WTC11 (cell line): ENCODE data around the gene CAPN15. TPM values are rescaled to one million over a fixed set of nuclear protein-coding genes. Genes with fewer than 3 reads are reported as not detected.

Source experiments
- ATAC-seq: fragments of 200-7000 bp; cut with Tn5 transposase; 2 replicates; pipeline ENCODE4 v1.10.0; 2021; ENCODE audit warnings: mild to moderate bottlenecking, moderate library complexity
- CTCF ChIA-PET: fragments of 300-600 bp; sonication (Branson Sonifier 250); formaldehyde crosslinking; loops from one replicate; lab custom pipeline; 2021; ENCODE audit warnings: antibody characterized with exemption; lab: Charles Lee
- POLR2A ChIA-PET: fragments of 350-600 bp; sonication (Branson Sonifier 250); formaldehyde crosslinking; loops from one replicate; lab custom pipeline; 2021; ENCODE audit warnings: antibody characterized with exemption; lab: Charles Lee
- DNase-seq: peaks from one replicate; pipeline ENCODE4 v3.0.0; 2021; ENCODE audit warnings: low spot score
- H3K27ac Mint-ChIP-seq: 2 replicates; pipeline ENCODE4 v1.8.0; 2021; ENCODE audit warnings: mixed read lengths
- H3K27me3 Mint-ChIP-seq: 2 replicates; pipeline ENCODE4 v1.8.0; 2021; ENCODE audit warnings: low read depth, mild to moderate bottlenecking, moderate library complexity, mixed read lengths
- H3K36me3 Mint-ChIP-seq: 2 replicates; pipeline ENCODE4 v1.8.0; 2021; ENCODE audit warnings: mixed read lengths
- H3K4me1 Mint-ChIP-seq: 2 replicates; pipeline ENCODE4 v1.8.0; 2022; ENCODE audit warnings: mixed read lengths
- H3K4me3 Mint-ChIP-seq: 2 replicates; pipeline ENCODE4 v1.8.0; 2021; ENCODE audit warnings: mild to moderate bottlenecking, moderate library complexity, mixed read lengths
- H3K9me3 Mint-ChIP-seq: 2 replicates; pipeline ENCODE4 v1.8.0; 2021; ENCODE audit warnings: mixed read lengths
- ATF1 ChIP-seq: sonication (generic); formaldehyde crosslinking; IDR thresholded peaks from 2 replicates; pipeline ENCODE4 v1.8.1; 2023; ENCODE audit warnings: mild to moderate bottlenecking, moderate library complexity, missing genetic modification reagents
- EMX1 ChIP-seq: fragments of 250-450 bp; sonication (Bioruptor Pico); IDR thresholded peaks from 2 replicates; pipeline ENCODE4 v1.8.0; 2021; ENCODE audit warnings: mild to moderate bottlenecking
- FOXJ3 ChIP-seq: sonication (generic); formaldehyde crosslinking; IDR thresholded peaks from 2 replicates; pipeline ENCODE4 v1.9.0; 2021; ENCODE audit warnings: missing genetic modification reagents, mild to moderate bottlenecking, borderline replicate concordance
- FOXK1 ChIP-seq: sonication (generic); formaldehyde crosslinking; IDR thresholded peaks from 2 replicates; pipeline ENCODE4 v1.8.0; 2022; ENCODE audit warnings: mild to moderate bottlenecking, moderate library complexity, missing genetic modification reagents
- NR1H2 ChIP-seq: sonication (generic); formaldehyde crosslinking; IDR thresholded peaks from 2 replicates; pipeline ENCODE4 v1.9.0; 2021; ENCODE audit warnings: mild to moderate bottlenecking, moderate library complexity, missing genetic modification reagents
- SOX15 ChIP-seq: fragments of 250-450 bp; sonication (Bioruptor Pico); IDR thresholded peaks from 2 replicates; pipeline ENCODE4 v1.9.0; 2021; ENCODE audit warnings: mild to moderate bottlenecking
- total RNA-seq: library from RNA; stranded (reverse); gene quantifications from 3 replicates; pipeline ENCODE4 v1.2.3, GENCODE V29; 2021
- TF ChIP-seq, protein P1 (sequence below): sonication (generic); formaldehyde crosslinking; IDR thresholded peaks from 2 replicates; pipeline ENCODE4 v1.8.0; 2022; ENCODE audit warnings: missing genetic modification reagents
- TF ChIP-seq, protein P2 (sequence below): sonication (generic); formaldehyde crosslinking; IDR thresholded peaks from 2 replicates; pipeline ENCODE4 v1.8.0; 2022; ENCODE audit warnings: mild to moderate bottlenecking, missing genetic modification reagents
- TF ChIP-seq, protein P3 (sequence below): fragments of 250-450 bp; sonication (Bioruptor Pico); IDR thresholded peaks from 2 replicates; pipeline ENCODE4 v1.8.0; 2021; ENCODE audit warnings: mild to moderate bottlenecking
- TF ChIP-seq, protein P4 (sequence below): sonication (generic); formaldehyde crosslinking; IDR thresholded peaks from 2 replicates; pipeline ENCODE4 v1.8.0; 2022; ENCODE audit warnings: mild to moderate bottlenecking, missing genetic modification reagents
- TF ChIP-seq, protein P5 (sequence below): sonication (generic); formaldehyde crosslinking; IDR thresholded peaks from 2 replicates; pipeline ENCODE4 v1.8.1; 2022; ENCODE audit warnings: mild to moderate bottlenecking, moderate library complexity, missing genetic modification reagents
- TF ChIP-seq, protein P6 (sequence below): fragments of 250-450 bp; sonication (Bioruptor Pico); IDR thresholded peaks from 2 replicates; pipeline ENCODE4 v2.1.2; 2022; ENCODE audit warnings: mild to moderate bottlenecking, moderate library complexity
- TF ChIP-seq, protein P7 (sequence below): sonication (generic); formaldehyde crosslinking; IDR thresholded peaks from 2 replicates; pipeline ENCODE4 v1.8.1; 2023; ENCODE audit warnings: mild to moderate bottlenecking, moderate library complexity, missing genetic modification reagents
- TF ChIP-seq, protein P8 (sequence below): sonication (generic); formaldehyde crosslinking; IDR thresholded peaks from 2 replicates; pipeline ENCODE4 v1.8.0; 2022; ENCODE audit warnings: mild to moderate bottlenecking, missing genetic modification reagents

The CAPN15 gene
- total RNA-seq, 1 experiment from 2014 or later: 110 TPM

DNA sequence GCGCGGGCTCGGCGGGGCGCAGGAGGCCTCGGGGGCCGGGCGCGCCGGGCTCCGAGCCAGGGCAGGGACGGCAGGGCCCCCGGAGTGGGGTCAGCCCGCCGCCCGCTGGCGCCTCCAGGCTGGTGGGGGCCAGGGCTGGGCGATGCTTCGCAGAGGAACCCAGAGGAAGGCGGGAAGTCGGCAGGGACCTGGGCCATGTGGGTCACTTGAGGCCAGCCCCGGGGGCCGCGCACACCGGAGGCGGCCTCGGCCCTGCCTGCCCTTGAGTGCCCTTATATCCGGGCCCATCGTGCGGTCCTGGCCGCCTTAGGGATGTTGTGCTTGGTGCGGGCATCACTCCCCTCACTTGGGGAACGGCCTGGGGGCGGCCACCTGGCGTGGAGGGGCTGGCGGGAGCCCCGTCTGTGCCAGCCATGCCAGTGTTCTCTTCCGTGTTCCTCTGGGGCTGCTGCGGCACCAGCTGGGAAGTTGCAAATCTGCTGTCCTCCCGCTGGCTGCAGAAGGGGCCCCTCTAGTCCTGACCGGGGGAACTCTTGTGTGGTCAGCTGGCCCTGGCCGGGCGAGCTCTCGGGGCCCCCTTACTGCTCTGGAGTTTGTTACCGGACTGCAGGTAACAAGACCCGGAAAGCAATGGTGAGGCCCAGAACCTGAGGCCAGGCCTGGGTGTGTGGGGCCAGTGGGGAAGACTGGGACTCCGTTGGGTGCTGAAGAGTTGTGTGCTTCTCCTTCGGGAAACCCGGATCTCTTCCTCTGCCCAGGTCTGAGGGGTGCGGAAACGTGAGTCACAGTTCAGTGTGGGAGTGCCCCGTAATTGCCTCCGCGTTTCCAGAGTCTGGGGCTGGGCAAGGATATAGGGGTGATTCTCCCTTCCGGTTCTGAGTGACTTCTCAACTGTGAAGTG lies 849 bp downstream of the CAPN15 start:
- Mint-ChIP-seq H3K27me3 (no peaks in the 10 kb centered on the region), H3K27ac (peak overlapping the region; percentile 41; the same call in 1 of the 2 replicates), H3K36me3 (0 out of 2 replicates have a peak, but pooled peaks cover 2% of the 10 kb centered on the region), H3K4me3 (peak overlapping the region; percentile 81), H3K9me3 (no peaks in the 10 kb centered on the region), H3K4me1 (peaks cover 20% of the 10 kb centered on the region)
- TF ChIP-seq, protein P1, sequence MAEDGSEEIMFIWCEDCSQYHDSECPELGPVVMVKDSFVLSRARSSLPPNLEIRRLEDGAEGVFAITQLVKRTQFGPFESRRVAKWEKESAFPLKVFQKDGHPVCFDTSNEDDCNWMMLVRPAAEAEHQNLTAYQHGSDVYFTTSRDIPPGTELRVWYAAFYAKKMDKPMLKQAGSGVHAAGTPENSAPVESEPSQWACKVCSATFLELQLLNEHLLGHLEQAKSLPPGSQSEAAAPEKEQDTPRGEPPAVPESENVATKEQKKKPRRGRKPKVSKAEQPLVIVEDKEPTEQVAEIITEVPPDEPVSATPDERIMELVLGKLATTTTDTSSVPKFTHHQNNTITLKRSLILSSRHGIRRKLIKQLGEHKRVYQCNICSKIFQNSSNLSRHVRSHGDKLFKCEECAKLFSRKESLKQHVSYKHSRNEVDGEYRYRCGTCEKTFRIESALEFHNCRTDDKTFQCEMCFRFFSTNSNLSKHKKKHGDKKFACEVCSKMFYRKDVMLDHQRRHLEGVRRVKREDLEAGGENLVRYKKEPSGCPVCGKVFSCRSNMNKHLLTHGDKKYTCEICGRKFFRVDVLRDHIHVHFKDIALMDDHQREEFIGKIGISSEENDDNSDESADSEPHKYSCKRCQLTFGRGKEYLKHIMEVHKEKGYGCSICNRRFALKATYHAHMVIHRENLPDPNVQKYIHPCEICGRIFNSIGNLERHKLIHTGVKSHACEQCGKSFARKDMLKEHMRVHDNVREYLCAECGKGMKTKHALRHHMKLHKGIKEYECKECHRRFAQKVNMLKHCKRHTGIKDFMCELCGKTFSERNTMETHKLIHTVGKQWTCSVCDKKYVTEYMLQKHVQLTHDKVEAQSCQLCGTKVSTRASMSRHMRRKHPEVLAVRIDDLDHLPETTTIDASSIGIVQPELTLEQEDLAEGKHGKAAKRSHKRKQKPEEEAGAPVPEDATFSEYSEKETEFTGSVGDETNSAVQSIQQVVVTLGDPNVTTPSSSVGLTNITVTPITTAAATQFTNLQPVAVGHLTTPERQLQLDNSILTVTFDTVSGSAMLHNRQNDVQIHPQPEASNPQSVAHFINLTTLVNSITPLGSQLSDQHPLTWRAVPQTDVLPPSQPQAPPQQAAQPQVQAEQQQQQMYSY (CRISPR knock-in tag): no peak
- TF ChIP-seq FOXK1 (0 out of 2 replicates have a peak, but pooled peaks have one; percentile 34), ATF1 (no peak), SOX15 (CRISPR knock-in tag) (no peak), NR1H2 (CRISPR knock-in tag) (no peak), FOXJ3 (CRISPR knock-in tag) (no peak), EMX1 (no peak)
- TF ChIP-seq, protein P2, sequence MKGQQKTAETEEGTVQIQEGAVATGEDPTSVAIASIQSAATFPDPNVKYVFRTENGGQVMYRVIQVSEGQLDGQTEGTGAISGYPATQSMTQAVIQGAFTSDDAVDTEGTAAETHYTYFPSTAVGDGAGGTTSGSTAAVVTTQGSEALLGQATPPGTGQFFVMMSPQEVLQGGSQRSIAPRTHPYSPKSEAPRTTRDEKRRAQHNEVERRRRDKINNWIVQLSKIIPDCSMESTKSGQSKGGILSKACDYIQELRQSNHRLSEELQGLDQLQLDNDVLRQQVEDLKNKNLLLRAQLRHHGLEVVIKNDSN (CRISPR knock-in tag): peak; percentile 1; the same call in 1 of the 2 replicates
- TF ChIP-seq, protein P3, sequence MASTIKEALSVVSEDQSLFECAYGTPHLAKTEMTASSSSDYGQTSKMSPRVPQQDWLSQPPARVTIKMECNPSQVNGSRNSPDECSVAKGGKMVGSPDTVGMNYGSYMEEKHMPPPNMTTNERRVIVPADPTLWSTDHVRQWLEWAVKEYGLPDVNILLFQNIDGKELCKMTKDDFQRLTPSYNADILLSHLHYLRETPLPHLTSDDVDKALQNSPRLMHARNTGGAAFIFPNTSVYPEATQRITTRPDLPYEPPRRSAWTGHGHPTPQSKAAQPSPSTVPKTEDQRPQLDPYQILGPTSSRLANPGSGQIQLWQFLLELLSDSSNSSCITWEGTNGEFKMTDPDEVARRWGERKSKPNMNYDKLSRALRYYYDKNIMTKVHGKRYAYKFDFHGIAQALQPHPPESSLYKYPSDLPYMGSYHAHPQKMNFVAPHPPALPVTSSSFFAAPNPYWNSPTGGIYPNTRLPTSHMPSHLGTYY (CRISPR knock-in tag): no peak
- TF ChIP-seq, protein P4, sequence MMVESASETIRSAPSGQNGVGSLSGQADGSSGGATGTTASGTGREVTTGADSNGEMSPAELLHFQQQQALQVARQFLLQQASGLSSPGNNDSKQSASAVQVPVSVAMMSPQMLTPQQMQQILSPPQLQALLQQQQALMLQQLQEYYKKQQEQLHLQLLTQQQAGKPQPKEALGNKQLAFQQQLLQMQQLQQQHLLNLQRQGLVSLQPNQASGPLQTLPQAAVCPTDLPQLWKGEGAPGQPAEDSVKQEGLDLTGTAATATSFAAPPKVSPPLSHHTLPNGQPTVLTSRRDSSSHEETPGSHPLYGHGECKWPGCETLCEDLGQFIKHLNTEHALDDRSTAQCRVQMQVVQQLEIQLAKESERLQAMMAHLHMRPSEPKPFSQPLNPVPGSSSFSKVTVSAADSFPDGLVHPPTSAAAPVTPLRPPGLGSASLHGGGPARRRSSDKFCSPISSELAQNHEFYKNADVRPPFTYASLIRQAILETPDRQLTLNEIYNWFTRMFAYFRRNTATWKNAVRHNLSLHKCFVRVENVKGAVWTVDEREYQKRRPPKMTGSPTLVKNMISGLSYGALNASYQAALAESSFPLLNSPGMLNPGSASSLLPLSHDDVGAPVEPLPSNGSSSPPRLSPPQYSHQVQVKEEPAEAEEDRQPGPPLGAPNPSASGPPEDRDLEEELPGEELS: 0 out of 2 replicates have a peak, but pooled peaks have one; percentile 26
- TF ChIP-seq, protein P5, sequence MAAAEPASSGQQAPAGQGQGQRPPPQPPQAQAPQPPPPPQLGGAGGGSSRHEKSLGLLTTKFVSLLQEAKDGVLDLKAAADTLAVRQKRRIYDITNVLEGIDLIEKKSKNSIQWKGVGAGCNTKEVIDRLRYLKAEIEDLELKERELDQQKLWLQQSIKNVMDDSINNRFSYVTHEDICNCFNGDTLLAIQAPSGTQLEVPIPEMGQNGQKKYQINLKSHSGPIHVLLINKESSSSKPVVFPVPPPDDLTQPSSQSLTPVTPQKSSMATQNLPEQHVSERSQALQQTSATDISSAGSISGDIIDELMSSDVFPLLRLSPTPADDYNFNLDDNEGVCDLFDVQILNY (CRISPR knock-in tag): no peak
- TF ChIP-seq, protein P6, sequence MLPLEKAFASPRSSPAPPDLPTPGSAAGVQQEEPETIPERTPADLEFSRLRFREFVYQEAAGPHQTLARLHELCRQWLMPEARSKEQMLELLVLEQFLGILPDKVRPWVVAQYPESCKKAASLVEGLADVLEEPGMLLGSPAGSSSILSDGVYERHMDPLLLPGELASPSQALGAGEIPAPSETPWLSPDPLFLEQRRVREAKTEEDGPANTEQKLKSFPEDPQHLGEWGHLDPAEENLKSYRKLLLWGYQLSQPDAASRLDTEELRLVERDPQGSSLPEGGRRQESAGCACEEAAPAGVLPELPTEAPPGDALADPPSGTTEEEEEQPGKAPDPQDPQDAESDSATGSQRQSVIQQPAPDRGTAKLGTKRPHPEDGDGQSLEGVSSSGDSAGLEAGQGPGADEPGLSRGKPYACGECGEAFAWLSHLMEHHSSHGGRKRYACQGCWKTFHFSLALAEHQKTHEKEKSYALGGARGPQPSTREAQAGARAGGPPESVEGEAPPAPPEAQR: no peak
- TF ChIP-seq, protein P7, sequence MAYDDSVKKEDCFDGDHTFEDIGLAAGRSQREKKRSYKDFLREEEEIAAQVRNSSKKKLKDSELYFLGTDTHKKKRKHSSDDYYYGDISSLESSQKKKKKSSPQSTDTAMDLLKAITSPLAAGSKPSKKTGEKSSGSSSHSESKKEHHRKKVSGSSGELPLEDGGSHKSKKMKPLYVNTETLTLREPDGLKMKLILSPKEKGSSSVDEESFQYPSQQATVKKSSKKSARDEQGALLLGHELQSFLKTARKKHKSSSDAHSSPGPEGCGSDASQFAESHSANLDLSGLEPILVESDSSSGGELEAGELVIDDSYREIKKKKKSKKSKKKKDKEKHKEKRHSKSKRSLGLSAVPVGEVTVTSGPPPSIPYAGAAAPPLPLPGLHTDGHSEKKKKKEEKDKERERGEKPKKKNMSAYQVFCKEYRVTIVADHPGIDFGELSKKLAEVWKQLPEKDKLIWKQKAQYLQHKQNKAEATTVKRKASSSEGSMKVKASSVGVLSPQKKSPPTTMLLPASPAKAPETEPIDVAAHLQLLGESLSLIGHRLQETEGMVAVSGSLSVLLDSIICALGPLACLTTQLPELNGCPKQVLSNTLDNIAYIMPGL: no peak
- TF ChIP-seq, protein P8, sequence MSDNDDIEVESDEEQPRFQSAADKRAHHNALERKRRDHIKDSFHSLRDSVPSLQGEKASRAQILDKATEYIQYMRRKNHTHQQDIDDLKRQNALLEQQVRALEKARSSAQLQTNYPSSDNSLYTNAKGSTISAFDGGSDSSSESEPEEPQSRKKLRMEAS (CRISPR knock-in tag): peak; percentile 57; the same call in 1 of the 2 replicates
- ATAC-seq (peak; percentile 1; the same call in 1 of the 2 replicates), DNase-seq (peak; percentile 44)
- ChIA-PET CTCF (interaction anchor here (1.0 to 2.1 kb wide), 7 partner anchors 41 to 136 kb away, joined by 3 to 10 read pairs (median 3); partner anchors contain the start of gene METTL26), POLR2A (interaction anchor here (1.2 kb wide), 1 partner anchor 15 kb away, joined by 3 read pairs; no protein-coding TSS in a partner anchor)
